Psoas muscle (tissue), 8 donors: Measurements from ENCODE around the gene NUDT1. TPM values are rescaled to one million over a fixed set of nuclear protein-coding genes. Genes with fewer than 3 reads are reported as not detected.

Experiments used
- ATAC-seq, 4 donors: fragments of 200-7000 bp; cut with Tn5 transposase; one replicate each; pipeline ENCODE4 v1.9.1; 2020; ENCODE audit warnings: moderate library complexity in 3 of 4, mild to moderate bottlenecking in 2 of 4
- DNase-seq, 2 donors: peaks; one replicate each; pipeline ENCODE4 v3.0.0-alpha.2; 2020
- H3K27ac ChIP-seq: fragments of 200-600 bp; one replicate; pipeline ENCODE4 v1.8.0; 2022
- H3K27me3 ChIP-seq, 3 donors: fragments of 200-600 bp in 1 of 3; one replicate each; pipeline versions ENCODE4 v1.6.1 to v1.8.0; 2013 to 2022; ENCODE audit warnings: low read length in 2 of 3, mild to moderate bottlenecking in 2 of 3, moderate library complexity in 1 of 3; ENCODE audit not compliant: insufficient read depth in 3 of 3
- H3K36me3 ChIP-seq, 2 donors: fragments of 200-600 bp in 1 of 2; one replicate each; pipeline versions ENCODE4 v1.6.1 to v1.8.0; 2013 to 2022; ENCODE audit warnings: low read depth in 1 of 2, mild to moderate bottlenecking in 1 of 2, moderate library complexity in 1 of 2; ENCODE audit not compliant: insufficient read depth in 1 of 2
- H3K4me1 ChIP-seq: fragments of 200-600 bp; one replicate; pipeline ENCODE4 v1.8.0; 2022
- H3K4me3 ChIP-seq: fragments of 200-600 bp; one replicate; pipeline ENCODE4 v1.8.0; 2022; ENCODE audit warnings: mild to moderate bottlenecking
- H3K9me3 ChIP-seq: fragments of 200-600 bp; one replicate; pipeline ENCODE4 v1.8.0; 2022
- WGBS, 3 donors: extraction: QIAGEN DNeasy Blood & Tissue Kit; methylation state at CpG; one replicate each; pipeline versions ENCODE4 v1.1.6 to v1.1.7; 2013; 5-methylcytosine and 5-hydroxymethylcytosine counted together
- intact Hi-C, 2 donors: fragments of 100-400 bp; cut with DNase I; formaldehyde crosslinking; loops; one replicate each; pipeline versions ENCODE4 v1.11.0 to v1.14.2; 2022
- polyA plus RNA-seq, 3 donors: library from polyadenylated mRNA; stranded (reverse); fragments of 200-250 nt; gene quantifications; one replicate each; pipeline ENCODE4 v1.2.3, GENCODE V29; 2013
- total RNA-seq, 4 donors: library from RNA; stranded (reverse); fragmentation: NEBNext Ultra II Directional in 2 of 4; extraction: Animal tissue kit (Norgen Biotek cat#: 25700) in 2 of 4; gene quantifications; one replicate each; pipeline versions ENCODE4 v1.2.1 to v1.2.4, GENCODE V29; 2021 to 2023
- TF ChIP-seq, protein P1 (sequence below): fragments of 200-600 bp; IDR thresholded peaks from one replicate; pipeline ENCODE4 v1.8.0; 2022; ENCODE audit warnings: antibody characterized with exemption
- donor health status: healthy with polysubstance abuse.
- donor health status: DM: no; HTN: no; CAD: no; lungs with moderate emphysema.
- donor health status: Bipolar disorder and iron deficiency.
- donor health status: healthy.
- donor health status: DM: yes; HTN: yes; CAD: no.
- donor health status: DM: no; HTN: no; CAD: no.
- donor health status: DM: no; HTN: no; CAD: no.
- donor health status: DM: yes; HTN: yes; CAD: no.

The NUDT1 gene
- total and polyA plus RNA-seq, 7 donors = 5.6 to 29.2 (median 12.4) TPM

DNA sequence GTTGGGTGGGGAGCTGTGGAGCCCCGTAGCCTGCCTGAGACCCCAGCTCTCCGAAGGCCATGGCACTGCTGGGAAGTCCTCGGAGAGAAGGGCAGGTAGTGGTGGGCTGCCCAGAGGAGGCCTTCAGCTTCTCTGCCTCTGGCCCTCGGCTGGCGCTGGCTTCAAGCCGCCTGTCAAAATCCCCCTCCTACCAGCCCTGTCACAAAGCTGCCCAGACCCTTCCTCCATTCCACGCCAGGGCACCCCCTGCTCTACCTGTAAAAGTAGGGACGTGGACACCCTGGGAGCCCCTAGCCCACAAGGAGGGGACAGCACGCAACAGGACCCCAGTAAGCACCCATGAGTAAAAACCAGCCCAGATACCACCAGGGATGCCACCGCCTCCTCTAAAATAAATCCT is 40.9 kb upstream of the NUDT1 start:
- Histone ChIP-seq H3K27ac (no peak overlapping the region), H3K4me3 (no peak overlapping the region), H3K9me3 (no peaks in the 10 kb centered on the region), H3K27me3 (no peaks in the 10 kb centered on the region), H3K36me3 (peaks cover 0 to 18% of the 10 kb centered on the region in 2 donors), H3K4me1 (peaks cover 28% of the 10 kb centered on the region)
- WGBS, 3 donors = 95 to 98% (median 98%) methylated on average over 9 to 10 of the region's 10 CpGs
- ATAC-seq (no peak), DNase-seq (no peak)
- intact Hi-C loops = loop anchor here (10.0 kb wide), 2 partner anchors 386 to 536 kb away; no protein-coding TSS in a partner anchor
- TF ChIP-seq, protein P1, sequence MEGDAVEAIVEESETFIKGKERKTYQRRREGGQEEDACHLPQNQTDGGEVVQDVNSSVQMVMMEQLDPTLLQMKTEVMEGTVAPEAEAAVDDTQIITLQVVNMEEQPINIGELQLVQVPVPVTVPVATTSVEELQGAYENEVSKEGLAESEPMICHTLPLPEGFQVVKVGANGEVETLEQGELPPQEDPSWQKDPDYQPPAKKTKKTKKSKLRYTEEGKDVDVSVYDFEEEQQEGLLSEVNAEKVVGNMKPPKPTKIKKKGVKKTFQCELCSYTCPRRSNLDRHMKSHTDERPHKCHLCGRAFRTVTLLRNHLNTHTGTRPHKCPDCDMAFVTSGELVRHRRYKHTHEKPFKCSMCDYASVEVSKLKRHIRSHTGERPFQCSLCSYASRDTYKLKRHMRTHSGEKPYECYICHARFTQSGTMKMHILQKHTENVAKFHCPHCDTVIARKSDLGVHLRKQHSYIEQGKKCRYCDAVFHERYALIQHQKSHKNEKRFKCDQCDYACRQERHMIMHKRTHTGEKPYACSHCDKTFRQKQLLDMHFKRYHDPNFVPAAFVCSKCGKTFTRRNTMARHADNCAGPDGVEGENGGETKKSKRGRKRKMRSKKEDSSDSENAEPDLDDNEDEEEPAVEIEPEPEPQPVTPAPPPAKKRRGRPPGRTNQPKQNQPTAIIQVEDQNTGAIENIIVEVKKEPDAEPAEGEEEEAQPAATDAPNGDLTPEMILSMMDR = no peak

DNA sequence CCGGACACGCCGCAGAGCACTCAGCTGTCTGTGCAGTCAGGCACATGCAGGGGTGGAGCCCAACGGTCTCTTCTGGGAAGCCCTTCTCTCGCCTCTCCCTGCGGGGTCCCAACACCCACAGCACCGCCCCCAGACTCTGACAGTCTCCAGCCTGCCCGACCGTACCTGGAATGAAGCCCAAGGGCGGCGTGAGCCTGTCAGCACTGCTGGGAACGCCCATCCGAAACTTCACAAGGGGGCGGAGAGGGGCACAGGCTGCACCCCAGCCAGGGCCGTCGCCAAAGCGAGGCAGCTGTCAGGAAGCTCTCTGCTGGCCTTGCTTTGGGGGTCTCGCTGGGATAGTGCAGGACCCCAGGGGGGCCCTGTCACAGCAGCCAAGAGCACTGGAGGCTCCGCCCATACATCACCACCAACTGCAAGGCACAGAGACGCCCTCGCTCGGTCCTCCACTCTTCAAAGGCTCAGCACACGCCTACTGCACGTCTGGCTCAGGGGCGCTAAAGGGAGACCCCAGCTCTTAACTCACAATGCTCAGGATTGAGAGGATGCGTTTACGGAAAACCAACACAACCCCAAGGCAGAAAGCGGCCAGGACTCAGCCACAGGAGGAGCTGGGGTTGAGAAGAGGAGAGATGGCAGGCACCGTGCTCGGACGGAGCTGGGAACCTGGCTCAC is 40.2 kb upstream of the NUDT1 start:
- intact Hi-C loops = loop anchor here (10.0 kb wide), 2 partner anchors 387 to 537 kb away; no protein-coding TSS in a partner anchor
- ATAC-seq = no peak

GRCh38 chr7:2202361-2202761 is 39.7 kb upstream of the NUDT1 start:
- no peak overlapping the region for H3K27ac ChIP-seq
- ATAC-seq = no peak
- no peak overlapping the region for H3K4me3 ChIP-seq
- no peaks in the 10 kb centered on the region for H3K9me3 ChIP-seq
- WGBS, 3 donors = 90 to 91% (median 90%) methylated on average over 14 of the region's 14 CpGs
- H3K27me3 ChIP-seq = no peaks in the 10 kb centered on the region
- intact Hi-C loops = loop anchor here (10.0 kb wide), 2 partner anchors 388 to 538 kb away; no protein-coding TSS in a partner anchor
- peaks cover 0 to 22% of the 10 kb centered on the region in 2 donors for H3K36me3 ChIP-seq
- TF ChIP-seq, protein P1 = no peak
- H3K4me1 ChIP-seq = peaks cover 18% of the 10 kb centered on the region
- DNase-seq = no peak

More for the DNA sequence above, 40.2 kb upstream of the NUDT1 start:
- peaks cover 0 to 18% of the 10 kb centered on the region in 2 donors for H3K36me3 ChIP-seq
- 84 to 87% (median 87%) methylated on average over 31 of the region's 31 CpGs for WGBS, 3 donors
- peaks cover 23% of the 10 kb centered on the region for H3K4me1 ChIP-seq
- no peak overlapping the region for H3K4me3 ChIP-seq
- no peak for DNase-seq
- H3K27me3 ChIP-seq = no peaks in the 10 kb centered on the region
- TF ChIP-seq, protein P1 = no peak
- H3K27ac ChIP-seq = no peak overlapping the region
- H3K9me3 ChIP-seq = no peaks in the 10 kb centered on the region

DNA sequence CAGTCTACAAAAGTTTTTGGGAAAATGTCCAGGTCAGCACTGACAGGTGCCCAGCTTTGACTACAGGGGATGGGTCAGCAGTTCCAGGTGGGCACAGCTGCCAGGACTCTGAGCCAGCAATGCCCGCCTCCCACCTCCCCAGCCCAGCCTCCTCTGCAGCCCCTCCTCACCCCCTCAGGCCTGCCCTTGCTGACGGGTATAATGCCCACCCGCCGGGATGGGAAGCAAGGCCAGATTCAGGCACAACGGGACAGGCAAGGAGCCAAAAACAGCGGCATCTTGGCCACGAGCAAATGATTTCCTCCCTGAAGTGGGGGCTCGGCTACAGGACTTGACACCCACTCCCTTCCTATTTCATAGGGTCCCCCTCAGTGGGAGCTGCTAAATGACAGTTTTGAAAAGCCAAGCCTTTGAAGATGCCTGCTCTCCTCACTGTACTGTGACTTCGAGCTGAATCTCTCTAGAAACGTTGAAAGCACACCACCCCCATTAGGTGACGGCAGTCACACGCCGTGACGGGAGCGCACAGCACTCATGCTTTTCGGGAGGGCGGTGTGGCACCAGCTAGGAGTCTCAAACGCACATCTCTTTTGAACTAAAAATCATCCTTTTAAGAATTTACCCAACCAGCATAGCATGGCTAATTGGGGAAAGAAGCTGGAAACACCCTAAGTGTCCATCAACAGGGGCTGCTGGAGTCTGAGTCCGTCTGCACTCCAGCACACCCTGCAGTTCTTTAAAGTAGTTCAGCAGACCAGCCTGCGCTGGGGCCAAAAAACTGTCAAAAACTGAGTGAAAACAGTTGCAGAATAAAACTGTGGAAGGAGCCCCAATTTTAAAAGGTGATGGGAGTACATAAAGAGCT is 38.9 kb upstream of the NUDT1 start:
- 49 to 69% (median 54%) methylated on average over 20 of the region's 20 CpGs for WGBS, 3 donors
- peaks cover 0 to 30% of the 10 kb centered on the region in 2 donors for H3K36me3 ChIP-seq
- intact Hi-C loops = loop anchor here (10.0 kb wide), 2 partner anchors 388 to 538 kb away; no protein-coding TSS in a partner anchor
- H3K4me1 ChIP-seq = peaks cover 11% of the 10 kb centered on the region
- ATAC-seq (no peak), DNase-seq (no peak)
- H3K9me3 ChIP-seq = no peaks in the 10 kb centered on the region
- no peaks in the 10 kb centered on the region for H3K27me3 ChIP-seq
- no peak overlapping the region for H3K4me3 ChIP-seq
- H3K27ac ChIP-seq = no peak overlapping the region
- TF ChIP-seq, protein P1 = no peak
